Erythroblast (primary cell): ENCODE measurements around the gene KIF1A.

Experiments used
- GATA1 ChIP-seq: IDR thresholded peaks from 2 replicates; pipeline ENCODE4 v1.6.1; 2011; ENCODE audit warnings: low read depth, mild to moderate bottlenecking, control low read depth, low read length, moderate library complexity
- POLR2A ChIP-seq: IDR thresholded peaks from 2 replicates; pipeline ENCODE4 v1.6.1; 2011; ENCODE audit warnings: mild to moderate bottlenecking, low read length

DNA sequence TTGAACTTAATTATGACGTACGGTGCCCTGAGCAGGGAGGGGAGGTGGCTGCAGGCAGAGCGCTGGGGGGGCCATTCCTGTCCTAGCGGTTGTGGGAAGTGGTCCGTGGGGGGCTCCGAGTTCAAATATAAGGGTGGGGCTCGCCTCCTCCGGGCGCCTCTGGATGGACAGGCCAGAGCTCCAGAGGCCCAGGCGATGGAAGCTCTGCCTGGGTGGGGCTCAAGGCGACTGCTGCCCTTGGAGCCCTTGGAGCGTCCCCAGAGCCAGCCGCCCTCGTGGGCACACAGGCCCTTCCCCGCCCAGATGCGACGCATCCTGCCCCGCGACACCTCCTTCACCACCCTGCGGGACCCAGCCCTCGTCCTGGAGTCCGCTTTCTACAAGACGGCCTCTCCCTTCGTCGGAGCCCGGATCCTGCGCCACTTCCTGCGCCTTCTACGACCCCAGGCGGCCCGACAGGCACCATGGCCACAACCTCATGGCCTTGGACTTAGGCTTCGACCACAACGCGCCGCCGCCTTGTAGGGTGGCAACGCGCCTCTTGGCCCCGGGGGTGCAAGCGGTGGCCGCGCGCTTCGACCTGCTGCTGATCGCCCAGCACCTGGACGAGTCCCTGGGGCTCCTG is 147.8 kb downstream of the KIF1A start:
- TF ChIP-seq POLR2A (no peak), GATA1 (no peak)
